Right lobe of liver (tissue), 6 donors: ENCODE measurements around the gene SMPD3. TPM values are rescaled to one million over a fixed set of nuclear protein-coding genes. Genes with fewer than 3 reads are reported as not detected.
A peak's percentile ranks its signal among the peaks of the same experiment; 100 is the strongest.

Experiments
- ATAC-seq, 4 donors: fragments of 200-7000 bp; cut with Tn5 transposase; one replicate each; pipeline ENCODE4 v1.9.1; 2020; ENCODE audit warnings: mild to moderate bottlenecking in 4 of 4, moderate library complexity in 4 of 4
- DNase-seq, 3 donors: peaks; one replicate each; pipeline ENCODE4 v3.0.0-alpha.2; 2020
- H3K27ac ChIP-seq, 3 donors: fragments of 200-600 bp; one replicate each; pipeline ENCODE4 v1.8.0; 2022
- H3K27me3 ChIP-seq, 2 donors: fragments of 200-600 bp; one replicate each; pipeline ENCODE4 v1.8.0; 2022
- H3K36me3 ChIP-seq, 4 donors: fragments of 200-600 bp; sonication (generic) in 1 of 4; one replicate each; pipeline versions ENCODE4 v1.5.1 to v1.8.0; 2017 to 2022; ENCODE audit warnings: control low read depth in 1 of 4
- H3K4me1 ChIP-seq, 4 donors: fragments of 200-600 bp; sonication (generic) in 1 of 4; one replicate each; pipeline versions ENCODE4 v1.5.1 to v1.8.0; 2017 to 2022; ENCODE audit warnings: control low read depth in 1 of 4
- H3K4me3 ChIP-seq, 3 donors: fragments of 200-600 bp; one replicate each; pipeline ENCODE4 v1.8.0; 2022
- H3K9me3 ChIP-seq, 4 donors: fragments of 200-600 bp; sonication (generic) in 1 of 4; one replicate each; pipeline versions ENCODE4 v1.5.1 to v1.8.0; 2017 to 2022; ENCODE audit warnings: control low read depth in 1 of 4
- POLR2A ChIP-seq: fragments of 450-650 bp; IDR thresholded peaks from one replicate; pipeline ENCODE4 v1.6.1; 2017; ENCODE audit warnings: antibody characterized with exemption, mild to moderate bottlenecking
- WGBS: methylation state at CpG from one replicate; pipeline ENCODE4 v1.1.6; 2018; ENCODE audit warnings: low coverage, low lambda C conversion rate; ENCODE audit not compliant: insufficient coverage; ENCODE audit errors: missing lambda C conversion rate; 5-methylcytosine and 5-hydroxymethylcytosine counted together
- intact Hi-C, 2 donors: fragments of 100-400 bp; cut with DNase I; formaldehyde crosslinking; loops; one replicate each; pipeline versions ENCODE4 v1.11.2 to v1.14.1; 2022
- total RNA-seq, 6 experiments: library from RNA; depleted of rRNA in 2 of 6; stranded (reverse); fragments of >200 nt in 2 of 6; fragmentation: NEBNext Ultra II Directional in 3 of 6; extraction: Animal tissue kit (Norgen Biotek cat#: 25700) in 3 of 6; gene quantifications; one replicate each; pipeline versions ENCODE4 v1.1.0 to v1.2.4, GENCODE V29; 2016 to 2023
- TF ChIP-seq, protein P1 (sequence below), 4 donors: fragments of 200-600 bp in 3 of 4; fragments of 450-650 bp in 1 of 4; IDR thresholded peaks; one replicate each; pipeline versions ENCODE4 v1.5.1 to v1.8.0; 2016 to 2022; ENCODE audit warnings: antibody characterized with exemption in 4 of 4, mild to moderate bottlenecking in 2 of 4
- donor health status: DM: no; HTN: yes; CAD: no.
- donor health status: DM: no; HTN: no; CAD: no.
- donor health status: DM: no; HTN: no; CAD: no.
- donor health status: DM: no; HTN: yes; CAD: no.
- donor health status: DM: no; HTN: yes; CAD: no.

SMPD3 gene
- total RNA-seq, 6 experiments from 2014 or later, result 0.18 to 27.2 (median 5.0) TPM

DNA sequence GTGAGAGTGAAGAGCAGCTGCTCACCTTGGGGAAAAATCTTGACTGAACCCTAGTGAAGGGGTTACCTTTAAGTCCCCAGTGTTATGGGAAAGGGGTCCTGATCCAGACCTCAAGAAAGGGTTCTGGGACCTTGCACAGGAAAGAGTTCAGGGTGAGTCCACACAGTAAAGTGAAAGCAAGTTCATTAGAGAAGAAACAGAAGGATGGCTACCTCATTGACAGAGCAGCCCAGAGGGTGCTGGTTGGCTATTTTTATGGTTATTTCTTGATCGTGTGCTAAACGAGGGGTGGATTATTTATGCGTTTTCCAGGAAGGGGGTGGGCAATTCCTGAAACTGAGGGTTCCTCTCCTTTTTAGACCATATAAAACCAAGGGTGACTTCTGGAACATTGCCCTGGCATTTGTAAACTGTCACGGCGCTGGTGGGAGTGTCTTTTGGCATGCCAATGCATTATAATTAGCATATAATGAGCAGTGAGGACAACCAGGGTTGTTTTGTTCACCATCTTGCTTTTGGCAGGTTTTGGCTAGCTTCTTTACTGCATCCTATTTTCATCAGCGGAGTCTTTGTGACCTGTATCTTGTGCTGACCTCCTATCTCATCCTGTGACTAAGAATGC, 58.4 kb downstream of the SMPD3 start:
- 46% methylated on average over 6 of the region's 6 CpGs for WGBS
- Histone ChIP-seq H3K4me3 (no peak overlapping the region), H3K27ac (no peak overlapping the region), H3K9me3 (no peaks in the 10 kb centered on the region), H3K27me3 (no peaks in the 10 kb centered on the region), H3K4me1 (peaks cover 0 to 42% (median 20%) of the 10 kb centered on the region in 4 donors), H3K36me3 (no peaks in the 10 kb centered on the region)
- no peak for ATAC-seq
- intact Hi-C loops, result loop anchor here in 1 of 2 donors (10.0 kb wide), 1 partner anchor 115 kb away; no protein-coding TSS in a partner anchor
- TF ChIP-seq, protein P1, sequence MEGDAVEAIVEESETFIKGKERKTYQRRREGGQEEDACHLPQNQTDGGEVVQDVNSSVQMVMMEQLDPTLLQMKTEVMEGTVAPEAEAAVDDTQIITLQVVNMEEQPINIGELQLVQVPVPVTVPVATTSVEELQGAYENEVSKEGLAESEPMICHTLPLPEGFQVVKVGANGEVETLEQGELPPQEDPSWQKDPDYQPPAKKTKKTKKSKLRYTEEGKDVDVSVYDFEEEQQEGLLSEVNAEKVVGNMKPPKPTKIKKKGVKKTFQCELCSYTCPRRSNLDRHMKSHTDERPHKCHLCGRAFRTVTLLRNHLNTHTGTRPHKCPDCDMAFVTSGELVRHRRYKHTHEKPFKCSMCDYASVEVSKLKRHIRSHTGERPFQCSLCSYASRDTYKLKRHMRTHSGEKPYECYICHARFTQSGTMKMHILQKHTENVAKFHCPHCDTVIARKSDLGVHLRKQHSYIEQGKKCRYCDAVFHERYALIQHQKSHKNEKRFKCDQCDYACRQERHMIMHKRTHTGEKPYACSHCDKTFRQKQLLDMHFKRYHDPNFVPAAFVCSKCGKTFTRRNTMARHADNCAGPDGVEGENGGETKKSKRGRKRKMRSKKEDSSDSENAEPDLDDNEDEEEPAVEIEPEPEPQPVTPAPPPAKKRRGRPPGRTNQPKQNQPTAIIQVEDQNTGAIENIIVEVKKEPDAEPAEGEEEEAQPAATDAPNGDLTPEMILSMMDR (IDR thresholded peaks at IDR 0.05), result no peak
- no peak for TF ChIP-seq POLR2A
- DNase-seq, result no peak

DNA sequence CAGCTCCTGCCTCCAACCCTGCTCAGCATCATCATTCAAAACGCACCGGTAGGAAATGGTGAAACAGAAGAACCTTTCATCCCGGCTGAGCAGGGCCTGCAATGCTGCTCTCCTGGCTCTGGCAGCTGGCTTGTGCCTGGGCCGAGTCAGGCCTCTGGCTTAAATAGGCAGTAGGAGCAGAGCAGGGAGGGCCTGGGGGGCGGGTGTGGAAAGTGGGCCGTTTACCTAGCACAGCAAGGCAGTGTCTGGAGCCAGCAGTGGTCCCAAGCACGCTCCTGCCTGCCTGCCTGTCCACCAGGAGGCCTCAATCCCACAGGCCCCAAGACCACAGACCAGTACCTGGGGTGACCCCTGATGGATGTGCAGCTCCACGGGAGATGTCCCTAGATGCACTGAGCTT, 59.3 kb downstream of the SMPD3 start:
- Histone ChIP-seq H3K27ac (no peak overlapping the region), H3K27me3 (no peaks in the 10 kb centered on the region), H3K36me3 (no peaks in the 10 kb centered on the region), H3K9me3 (no peaks in the 10 kb centered on the region), H3K4me3 (no peak overlapping the region), H3K4me1 (peaks cover 0 to 42% (median 20%) of the 10 kb centered on the region in 4 donors)
- 41% methylated on average over 5 of the region's 8 CpGs for WGBS
- DNase-seq (peak in 1 of 3 donors; percentile 58), ATAC-seq (no peak)
- TF ChIP-seq POLR2A, result no peak
- TF ChIP-seq, protein P1 (IDR thresholded peaks at IDR 0.05), result no peak
- intact Hi-C loops, result no loop called here

DNA sequence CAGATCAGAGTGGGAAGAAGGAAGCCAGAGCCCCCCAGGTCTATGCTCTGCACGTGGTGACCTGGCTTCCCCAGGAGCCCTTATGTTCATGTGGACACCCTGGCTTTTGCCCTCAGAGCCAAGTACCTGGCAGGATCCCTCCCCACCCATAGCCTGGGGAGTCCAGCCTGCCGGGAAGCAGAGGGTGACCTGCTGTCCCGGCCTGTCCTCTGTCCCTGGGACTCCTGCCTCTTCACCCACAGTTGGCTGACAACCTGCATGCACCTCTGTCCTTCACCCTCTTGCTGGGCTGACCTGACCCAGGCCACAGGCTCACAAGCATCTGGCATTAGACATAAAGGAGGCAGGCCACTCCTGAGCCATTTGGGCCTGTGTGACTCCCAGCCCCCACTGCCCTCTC, 60.2 kb downstream of the SMPD3 start:
- Histone ChIP-seq H3K27ac (peak overlapping the region in 2 of 3 donors; percentile 47 to 77), H3K4me1 (peaks cover 0 to 42% (median 20%) of the 10 kb centered on the region in 4 donors), H3K4me3 (no peak overlapping the region), H3K9me3 (no peaks in the 10 kb centered on the region), H3K27me3 (no peaks in the 10 kb centered on the region), H3K36me3 (no peaks in the 10 kb centered on the region)
- ATAC-seq (peak; percentile 76 to 86 (median 81)), DNase-seq (peak; percentile 73 to 96 (median 95))
- WGBS, result 17% methylated on average over 1 of the region's 3 CpGs
- intact Hi-C loops, result no loop called here
- TF ChIP-seq POLR2A, result no peak
- TF ChIP-seq, protein P1 (IDR thresholded peaks at IDR 0.05), result no peak

DNA sequence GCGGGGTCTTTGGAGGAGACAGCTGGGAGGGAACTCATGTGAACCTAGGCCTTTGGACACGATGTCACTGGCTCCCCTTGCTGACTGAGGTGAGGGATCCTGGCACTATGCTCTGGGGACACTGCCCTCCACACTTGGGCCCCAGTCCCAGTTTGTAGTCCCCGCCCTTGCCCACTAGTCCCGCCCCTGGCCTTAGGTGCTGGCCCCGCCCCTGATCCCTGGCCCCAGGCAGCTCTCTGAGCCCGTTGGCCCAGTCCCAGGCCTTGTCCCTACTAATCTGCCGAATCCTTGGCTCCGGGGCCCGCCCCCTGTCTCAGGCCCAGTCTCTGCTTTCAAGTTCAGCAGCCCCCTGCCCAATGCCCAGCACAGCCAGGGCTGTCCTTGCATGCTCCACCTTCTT, 61.0 kb downstream of the SMPD3 start:
- no peaks in the 10 kb centered on the region for H3K27me3 ChIP-seq
- 30% methylated on average over 2 of the region's 9 CpGs for WGBS
- intact Hi-C loops, result no loop called here
- DNase-seq, result peak; percentile 85 to 96 (median 96)
- peak overlapping the region in 2 of 3 donors; percentile 62 to 77 for H3K27ac ChIP-seq
- peak; percentile 85 to 92 (median 92) for ATAC-seq
- no peak overlapping the region for H3K4me3 ChIP-seq
- no peaks in the 10 kb centered on the region for H3K9me3 ChIP-seq
- no peak for TF ChIP-seq POLR2A
- TF ChIP-seq, protein P1 (IDR thresholded peaks at IDR 0.05), result no peak
- H3K36me3 ChIP-seq, result no peaks in the 10 kb centered on the region
- peaks cover 0 to 42% (median 20%) of the 10 kb centered on the region in 4 donors for H3K4me1 ChIP-seq
